Astrocyte (in vitro differentiated cells and primary cell): ENCODE results near the gene SLC29A1. TPM values are rescaled to one million over a fixed set of nuclear protein-coding genes. Genes with fewer than 3 reads are reported as not detected.

Experiments used
- DNase-seq: peaks from one replicate; pipeline ENCODE4 v3.0.0-alpha.2; 2010; ENCODE audit warnings: low read depth
- FAIRE-seq: peaks from 2 replicates; lab custom pipeline; 2011; peaks lifted over from hg19 to GRCh38; lab: Jason Lieb, UNC
- H2AFZ ChIP-seq: 2 replicates; pipeline ENCODE4 v1.6.0; 2012; ENCODE audit warnings: low read depth, low read length, inconsistent platforms
- H3K27ac ChIP-seq: 2 replicates; pipeline ENCODE4 v1.5.1; 2011; ENCODE audit warnings: low read depth, low read length, inconsistent platforms
- H3K27me3 ChIP-seq: 2 replicates; pipeline ENCODE4 v1.6.0; 2011; ENCODE audit warnings: low read length, inconsistent platforms; ENCODE audit not compliant: insufficient read depth
- H3K36me3 ChIP-seq: 2 replicates; pipeline ENCODE4 v1.5.1; 2011; ENCODE audit warnings: low read length, inconsistent platforms; ENCODE audit not compliant: insufficient read depth
- H3K4me1 ChIP-seq: 2 replicates; pipeline ENCODE4 v1.5.1; 2011; ENCODE audit warnings: low read length, inconsistent platforms; ENCODE audit not compliant: insufficient read depth
- H3K4me2 ChIP-seq: 2 replicates; pipeline ENCODE4 v1.6.0; 2012; ENCODE audit warnings: low read length, inconsistent platforms
- H3K4me3 ChIP-seq: 2 replicates; pipeline ENCODE4 v1.5.1; 2011; ENCODE audit warnings: low read depth, mild to moderate bottlenecking, low read length, inconsistent platforms; ENCODE audit not compliant: insufficient read depth
- H3K79me2 ChIP-seq: 2 replicates; pipeline ENCODE4 v1.6.0; 2012; ENCODE audit warnings: mild to moderate bottlenecking, low read length, inconsistent platforms; ENCODE audit not compliant: insufficient read depth
- H3K9ac ChIP-seq: 2 replicates; pipeline ENCODE4 v1.6.0; 2012; ENCODE audit warnings: mild to moderate bottlenecking, low read length, inconsistent platforms
- H3K9me3 ChIP-seq: 2 replicates; pipeline ENCODE4 v1.5.1; 2012; ENCODE audit warnings: low read depth, mild to moderate bottlenecking, low read length, inconsistent platforms; ENCODE audit not compliant: insufficient read depth
- H4K20me1 ChIP-seq: 2 replicates; pipeline ENCODE4 v1.6.0; 2012; ENCODE audit warnings: low read length, inconsistent platforms; ENCODE audit not compliant: insufficient read depth
- H3K27ac Mint-ChIP-seq: one replicate; pipeline ENCODE4 v1.8.0; 2021; ENCODE audit warnings: mild to moderate bottlenecking, mixed read lengths; ENCODE audit not compliant: unreplicated experiment
- H3K27me3 Mint-ChIP-seq: one replicate; pipeline ENCODE4 v1.8.0; 2021; ENCODE audit warnings: low read depth, mixed read lengths; ENCODE audit not compliant: unreplicated experiment
- H3K36me3 Mint-ChIP-seq: one replicate; pipeline ENCODE4 v1.8.0; 2021; ENCODE audit warnings: low read depth, mixed read lengths; ENCODE audit not compliant: unreplicated experiment
- H3K4me1 Mint-ChIP-seq: one replicate; pipeline ENCODE4 v1.8.0; 2021; ENCODE audit warnings: low read depth, mixed read lengths; ENCODE audit not compliant: unreplicated experiment
- H3K4me3 Mint-ChIP-seq: one replicate; pipeline ENCODE4 v1.8.0; 2021; ENCODE audit warnings: mild to moderate bottlenecking, moderate library complexity, mixed read lengths; ENCODE audit not compliant: unreplicated experiment
- H3K9me3 Mint-ChIP-seq: one replicate; pipeline ENCODE4 v1.8.0; 2021; ENCODE audit warnings: mild to moderate bottlenecking, mixed read lengths; ENCODE audit not compliant: unreplicated experiment
- CTCF ChIP-seq: IDR thresholded peaks from 2 replicates; pipeline ENCODE4 v1.5.1; 2011; ENCODE audit warnings: low read depth, mild to moderate bottlenecking, inconsistent platforms, low read length, moderate library complexity; ENCODE audit not compliant: insufficient read depth
- EZH2 ChIP-seq: IDR thresholded peaks from 2 replicates; pipeline ENCODE4 v1.6.1; 2012; ENCODE audit warnings: mild to moderate bottlenecking, low read length, inconsistent platforms; ENCODE audit not compliant: insufficient read depth
- total RNA-seq: library from RNA; stranded (reverse); gene quantifications from 2 replicates; pipeline ENCODE4 v1.2.1, GENCODE V29; 2021

The SLC29A1 gene
- total RNA-seq, 1 donor from 2014 or later: 15.3 TPM

DNA sequence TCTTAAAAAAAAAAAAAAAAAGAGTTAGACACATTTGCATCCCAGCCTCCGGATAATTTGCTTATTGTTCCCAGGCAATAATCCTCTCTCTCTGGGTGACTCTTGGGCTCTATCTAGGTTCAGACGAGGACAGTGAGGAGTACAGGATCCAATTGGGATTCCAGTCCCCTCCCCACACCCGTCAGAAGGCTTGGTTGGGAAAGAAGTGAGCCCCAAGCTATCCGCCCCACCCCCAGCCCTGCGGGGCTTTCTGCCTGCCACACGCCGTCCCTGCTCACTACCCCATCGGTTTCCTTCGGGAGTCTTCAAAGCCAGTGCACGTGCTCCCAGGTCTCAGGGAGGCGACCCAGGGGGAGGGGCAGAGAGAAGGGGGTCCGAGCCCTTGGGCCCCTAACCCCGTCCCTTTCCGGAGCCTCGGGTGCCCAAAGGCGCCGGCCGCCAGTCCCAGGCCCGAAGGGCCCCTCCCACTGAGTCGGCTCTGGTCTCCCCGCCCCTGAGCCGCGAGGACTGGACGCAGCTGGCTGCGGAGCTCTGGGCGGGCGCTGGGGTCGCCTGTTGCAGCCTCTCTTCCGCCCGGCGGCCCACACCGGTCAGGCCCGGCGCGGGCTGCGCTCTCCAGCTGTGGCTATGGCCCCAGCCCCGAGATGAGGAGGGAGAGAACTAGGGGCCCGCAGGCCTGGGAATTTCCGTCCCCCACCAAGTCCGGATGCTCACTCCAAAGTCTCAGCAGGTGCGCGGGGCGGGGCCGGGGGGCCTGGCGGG is 4.2 kb upstream of the SLC29A1 start:
- no peaks in the 10 kb centered on the region for H3K79me2 ChIP-seq
- Mint-ChIP-seq H3K9me3 (no peaks in the 10 kb centered on the region), H3K27me3 (peaks cover 21% of the 10 kb centered on the region), H3K36me3 (no peaks in the 10 kb centered on the region), H3K27ac (no peak overlapping the region), H3K4me3 (peak overlapping the region; percentile 74), H3K4me1 (peaks cover 21% of the 10 kb centered on the region)
- H3K27ac ChIP-seq: no peak overlapping the region
- TF ChIP-seq EZH2 (no peak), CTCF (no peak)
- H3K4me1 ChIP-seq: peaks cover 39% of the 10 kb centered on the region
- peak overlapping the region; percentile 84 for H3K4me2 ChIP-seq
- H3K9me3 ChIP-seq: no peaks in the 10 kb centered on the region
- FAIRE-seq (no peak), DNase-seq (peak; percentile 29)
- H3K27me3 ChIP-seq: peaks cover 2% of the 10 kb centered on the region
- peaks cover under 1% of the 10 kb centered on the region for H4K20me1 ChIP-seq
- H3K4me3 ChIP-seq: peak overlapping the region; percentile 51
- peak overlapping the region; percentile 83 for H2AFZ ChIP-seq
- peak overlapping the region; percentile 28 for H3K9ac ChIP-seq
- H3K36me3 ChIP-seq: no peaks in the 10 kb centered on the region

DNA sequence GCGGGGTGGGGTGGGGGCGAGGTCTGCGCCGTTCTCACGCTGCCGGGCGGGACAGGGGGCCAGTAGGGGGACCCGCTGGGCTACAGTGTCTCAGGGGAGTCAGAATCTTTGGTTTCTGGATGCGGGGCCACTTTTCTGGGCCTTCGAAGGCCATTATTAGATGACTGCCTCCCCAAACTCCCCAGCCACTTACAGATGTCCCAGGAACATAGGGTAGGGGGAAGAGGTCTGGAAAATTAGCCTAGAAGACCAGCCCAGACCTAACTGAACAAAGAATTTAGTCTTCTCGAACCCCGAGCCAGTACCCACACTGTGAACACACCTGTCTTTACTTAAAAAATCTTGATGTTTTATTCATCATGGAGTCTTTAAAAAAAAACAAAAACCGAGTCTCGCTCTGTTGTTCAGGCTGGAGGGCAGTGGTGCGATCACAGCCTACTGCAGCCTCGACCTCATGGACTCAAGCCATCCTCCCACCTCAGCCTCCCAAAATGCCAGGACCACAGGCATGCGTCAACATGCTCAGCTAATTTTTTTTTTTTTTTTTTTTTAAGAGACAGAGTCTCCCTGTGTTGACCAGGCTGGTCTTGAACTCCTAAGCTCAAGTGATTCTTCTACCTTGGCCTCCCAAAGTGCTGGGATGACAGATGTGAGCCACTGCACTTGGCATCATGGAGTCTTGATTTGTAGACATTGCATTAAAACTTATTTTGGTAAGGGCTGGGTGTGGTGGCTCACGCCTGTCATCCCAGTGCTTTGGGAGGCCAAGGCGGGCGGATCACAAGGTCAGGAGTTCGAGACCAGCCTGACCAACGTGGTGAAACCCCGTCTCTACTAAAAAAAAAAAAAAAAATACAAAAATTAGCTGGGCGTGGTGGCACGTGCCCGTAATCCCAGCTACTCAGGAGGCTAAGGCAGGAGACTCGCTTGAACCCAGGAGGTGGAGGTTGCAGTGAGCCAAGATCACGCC is 3.3 kb upstream of the SLC29A1 start:
- DNase-seq: no peak
- no peak for FAIRE-seq
- no peak for TF ChIP-seq CTCF
- no peaks in the 10 kb centered on the region for H3K9me3 Mint-ChIP-seq
- Histone ChIP-seq H4K20me1 (peaks cover 9% of the 10 kb centered on the region), H3K36me3 (no peaks in the 10 kb centered on the region), H3K9me3 (no peaks in the 10 kb centered on the region), H3K27me3 (no peaks in the 10 kb centered on the region), H3K4me1 (peaks cover 43% of the 10 kb centered on the region), H3K27ac (no peak overlapping the region), H3K9ac (no peak overlapping the region), H3K4me3 (no peak overlapping the region), H2AFZ (no peak overlapping the region), H3K79me2 (no peaks in the 10 kb centered on the region), H3K4me2 (no peak overlapping the region)
- peaks cover 12% of the 10 kb centered on the region for H3K27me3 Mint-ChIP-seq
- peaks cover 26% of the 10 kb centered on the region for H3K4me1 Mint-ChIP-seq
- H3K27ac Mint-ChIP-seq: no peak overlapping the region
- H3K4me3 Mint-ChIP-seq: peak overlapping the region; percentile 60
- H3K36me3 Mint-ChIP-seq: no peaks in the 10 kb centered on the region
